H9 (cell line): ENCODE measurements around the gene SLC39A8. TPM values are rescaled to one million over a fixed set of nuclear protein-coding genes. Genes with fewer than 3 reads are reported as not detected.

Experiments used
- DNase-seq: peaks from one replicate; pipeline ENCODE4 v3.0.0-alpha.2; 2017
- H2AFZ ChIP-seq: one replicate; pipeline ENCODE4 v1.6.1; 2013; ENCODE audit warnings: mild to moderate bottlenecking, low read length, control low read depth, moderate library complexity
- H2AK5ac ChIP-seq: 2 replicates; pipeline ENCODE4 v1.6.1; 2013; ENCODE audit warnings: low read length, control low read depth, mixed read lengths; ENCODE audit not compliant: insufficient read length
- H2BK120ac ChIP-seq: one replicate; pipeline ENCODE4 v1.6.1; 2013; ENCODE audit warnings: low read depth, mild to moderate bottlenecking, low read length, control low read depth, inconsistent platforms; ENCODE audit not compliant: poor library complexity, severe bottlenecking
- H2BK12ac ChIP-seq: 2 replicates; pipeline ENCODE4 v1.6.1; 2013; ENCODE audit warnings: low read length, control low read depth, mixed read lengths, low read depth; ENCODE audit not compliant: insufficient read length
- H2BK15ac ChIP-seq: 2 replicates; pipeline ENCODE4 v1.6.1; 2013; ENCODE audit warnings: low read depth, low read length, control low read depth
- H2BK20ac ChIP-seq: one replicate; pipeline ENCODE4 v1.6.1; 2013; ENCODE audit warnings: low read depth, mild to moderate bottlenecking, low read length, control low read depth, inconsistent platforms; ENCODE audit not compliant: poor library complexity, severe bottlenecking
- H2BK5ac ChIP-seq: 2 replicates; pipeline ENCODE4 v1.6.1; 2013; ENCODE audit warnings: low read length, control low read depth, mixed read lengths; ENCODE audit not compliant: insufficient read length
- H3K14ac ChIP-seq: 2 replicates; pipeline ENCODE4 v1.6.1; 2013; ENCODE audit warnings: low read length, control low read depth; ENCODE audit not compliant: insufficient read depth
- H3K18ac ChIP-seq: 2 replicates; pipeline ENCODE4 v1.6.1; 2013; ENCODE audit warnings: low read depth, mild to moderate bottlenecking, mixed read lengths, low read length, control low read depth; ENCODE audit not compliant: insufficient read length
- H3K23ac ChIP-seq: 2 replicates; pipeline ENCODE4 v1.6.1; 2013; ENCODE audit warnings: low read length, control low read depth, mixed read lengths, low read depth; ENCODE audit not compliant: insufficient read length
- H3K23me2 ChIP-seq: 2 replicates; pipeline ENCODE4 v1.6.1; 2013; ENCODE audit warnings: low read depth, mild to moderate bottlenecking, mixed read lengths, low read length, control low read depth; ENCODE audit not compliant: insufficient read length, poor library complexity, severe bottlenecking
- H3K27ac ChIP-seq: 2 replicates; pipeline ENCODE4 v1.5.1; 2013; ENCODE audit warnings: low read length, control low read depth, mixed read lengths, low read depth; ENCODE audit not compliant: insufficient read length
- H3K27me3 ChIP-seq: 2 replicates; pipeline ENCODE4 v1.6.1; 2013; ENCODE audit warnings: low read length, control low read depth, inconsistent platforms; ENCODE audit not compliant: insufficient read depth
- H3K4ac ChIP-seq: 2 replicates; pipeline ENCODE4 v1.6.1; 2013; ENCODE audit warnings: low read depth, mild to moderate bottlenecking, control low read depth, inconsistent platforms, low read length, moderate library complexity
- H3K4me1 ChIP-seq: 2 replicates; pipeline ENCODE4 v1.6.1; 2013; ENCODE audit warnings: low read length, control low read depth, inconsistent platforms; ENCODE audit not compliant: insufficient read depth
- H3K4me2 ChIP-seq: 2 replicates; pipeline ENCODE4 v1.6.1; 2013; ENCODE audit warnings: low read length, control low read depth, mixed read lengths; ENCODE audit not compliant: insufficient read length, insufficient read depth
- H3K56ac ChIP-seq: 2 replicates; pipeline ENCODE4 v1.6.1; 2013; ENCODE audit warnings: low read depth, mild to moderate bottlenecking, mixed read lengths, low read length, control low read depth; ENCODE audit not compliant: insufficient read length
- H3K79me1 ChIP-seq: 2 replicates; pipeline ENCODE4 v1.6.1; 2013; ENCODE audit warnings: low read depth, mild to moderate bottlenecking, moderate library complexity, low read length, control low read depth, inconsistent platforms; ENCODE audit not compliant: insufficient read depth, poor library complexity, severe bottlenecking
- H3K79me2 ChIP-seq: 2 replicates; pipeline ENCODE4 v1.6.1; 2013; ENCODE audit warnings: low read length, control low read depth, inconsistent platforms; ENCODE audit not compliant: insufficient read depth
- H3K9ac ChIP-seq: 2 replicates; pipeline ENCODE4 v1.6.1; 2013; ENCODE audit warnings: low read length, control low read depth, mixed read lengths; ENCODE audit not compliant: insufficient read length; ENCODE audit errors: extremely low read depth
- H3K9me3 ChIP-seq: one replicate; pipeline ENCODE4 v1.6.1; 2013; ENCODE audit warnings: low read depth, low read length, inconsistent platforms; ENCODE audit not compliant: control insufficient read depth
- H3T11ph ChIP-seq: one replicate; pipeline ENCODE4 v1.6.1; 2013; ENCODE audit warnings: mild to moderate bottlenecking, low read length, control low read depth, inconsistent platforms
- H4K20me1 ChIP-seq: one replicate; pipeline ENCODE4 v1.6.1; 2013; ENCODE audit not compliant: control insufficient read depth, insufficient read length, insufficient read depth
- H4K5ac ChIP-seq: 2 replicates; pipeline ENCODE4 v1.6.1; 2013; ENCODE audit warnings: low read depth, mild to moderate bottlenecking, mixed read lengths, low read length, control low read depth; ENCODE audit not compliant: insufficient read length
- H4K8ac ChIP-seq: replicated peaks from 2 replicates; pipeline ENCODE4 v1.6.1; 2013; ENCODE audit warnings: low read length, control low read depth, mixed read lengths, low read depth; ENCODE audit not compliant: insufficient read length
- H4K91ac ChIP-seq: 2 replicates; pipeline ENCODE4 v1.6.1; 2013; ENCODE audit warnings: low read depth, mild to moderate bottlenecking, moderate library complexity, mixed read lengths, low read length, control low read depth; ENCODE audit not compliant: insufficient read length
- H3K27ac Mint-ChIP-seq, 3 experiments: 2 replicates in 2 of 3; 3 replicates in 1 of 3; pipeline ENCODE4 v1.8.0; 2020 to 2021; ENCODE audit warnings: mixed read lengths in 3 of 3, mild to moderate bottlenecking in 1 of 3, moderate library complexity in 1 of 3
- H3K27me3 Mint-ChIP-seq: 2 replicates; pipeline ENCODE4 v1.8.0; 2021; ENCODE audit warnings: low read depth, mild to moderate bottlenecking, moderate library complexity, mixed read lengths
- H3K36me3 Mint-ChIP-seq, 3 experiments: 2 replicates in 2 of 3; 3 replicates in 1 of 3; pipeline ENCODE4 v1.8.0; 2020 to 2021; ENCODE audit warnings: low read depth in 3 of 3, mixed read lengths in 3 of 3; ENCODE audit not compliant: insufficient read depth in 1 of 3
- H3K4me1 Mint-ChIP-seq, 2 experiments: 2 replicates each; pipeline ENCODE4 v1.8.0; 2020; ENCODE audit warnings: mixed read lengths in 2 of 2
- H3K4me3 Mint-ChIP-seq, 2 experiments: 2 replicates in 1 of 2; 3 replicates in 1 of 2; pipeline ENCODE4 v1.8.0; 2020 to 2021; ENCODE audit warnings: mild to moderate bottlenecking in 2 of 2, mixed read lengths in 2 of 2, moderate library complexity in 1 of 2
- H3K9me3 Mint-ChIP-seq, 2 experiments: 2 replicates in 1 of 2; 3 replicates in 1 of 2; pipeline ENCODE4 v1.8.0; 2020; ENCODE audit warnings: mild to moderate bottlenecking in 2 of 2, mixed read lengths in 2 of 2, moderate library complexity in 1 of 2
- WGBS: extraction: QIAGEN DNeasy Blood & Tissue Kit; methylation state at CpG from one replicate; pipeline ENCODE4 v1.1.7; 2013; ENCODE audit warnings: missing lambda C conversion rate, low lambda C conversion rate, mixed read lengths; ENCODE audit not compliant: insufficient read length; ENCODE audit errors: extremely low coverage; 5-methylcytosine and 5-hydroxymethylcytosine counted together
- total RNA-seq: library from RNA; stranded (reverse); gene quantifications from 2 replicates; pipeline ENCODE4 v1.2.1, GENCODE V29; 2021
- TF ChIP-seq, protein P1 (sequence below): fragments of 200-600 bp; sonication (generic); conservative IDR thresholded peaks from 3 replicates; pipeline ENCODE4 v1.8.0; 2021; ENCODE audit warnings: antibody characterized with exemption, mild to moderate bottlenecking

The SLC39A8 gene
- total RNA-seq, 1 experiment from 2014 or later = 11.0 TPM

DNA sequence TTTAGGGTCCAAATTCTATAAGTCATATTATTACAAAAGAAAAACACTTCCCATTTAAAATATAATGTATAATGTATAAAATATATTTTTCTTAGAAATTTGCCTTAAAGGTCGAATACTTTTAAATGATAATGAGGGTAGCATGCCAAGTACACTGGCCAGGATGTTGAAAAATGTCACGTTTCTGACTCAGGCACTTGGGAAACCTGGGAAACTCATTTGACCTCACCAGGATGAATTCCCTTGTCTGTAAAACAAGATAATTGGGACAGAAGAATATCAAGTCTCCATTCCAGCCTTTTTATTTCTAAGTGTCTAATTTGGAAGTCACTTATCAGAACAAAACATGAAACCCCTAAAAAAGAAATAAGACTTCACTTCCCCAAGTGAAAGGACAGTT lies 3.4 kb upstream of the SLC39A8 start:
- Histone ChIP-seq H4K91ac (no peak overlapping the region), H3K27ac (no peak overlapping the region), H3K79me2 (no peaks in the 10 kb centered on the region), H3K79me1 (no peaks in the 10 kb centered on the region), H4K20me1 (no peaks in the 10 kb centered on the region), H3K18ac (no peak overlapping the region), H2BK5ac (no peak overlapping the region), H2BK12ac (no peak overlapping the region), H3K56ac (no peak overlapping the region), H3K9me3 (no peaks in the 10 kb centered on the region), H2AK5ac (no peak overlapping the region), H4K8ac (no peak overlapping the region), H3K4me2 (no peak overlapping the region), H3T11ph (no peak overlapping the region), H3K23me2 (peaks cover 17% of the 10 kb centered on the region), H3K4ac (no peak overlapping the region), H3K4me1 (peaks cover 4% of the 10 kb centered on the region; the same call in 1 of the 2 replicates), H3K27me3 (peaks cover 2% of the 10 kb centered on the region; the same call in 1 of the 2 replicates), H2AFZ (no peak overlapping the region), H3K14ac (no peak overlapping the region), H2BK20ac (no peak overlapping the region), H2BK15ac (no peak overlapping the region), H3K9ac (no peak overlapping the region), H3K23ac (no peak overlapping the region), H2BK120ac (no peak overlapping the region), H4K5ac (no peak overlapping the region)
- Mint-ChIP-seq H3K27me3 (peaks cover 18% of the 10 kb centered on the region), H3K4me3 (no peak overlapping the region), H3K4me1 (peaks cover 20 to 22% of the 10 kb centered on the region in 2 experiments), H3K27ac (no peak overlapping the region), H3K36me3 (no peaks in the 10 kb centered on the region), H3K9me3 (no peaks in the 10 kb centered on the region)
- no peak for DNase-seq
- no CpG with 5 or more reads among the region's 2 CpGs for WGBS
- TF ChIP-seq, protein P1, sequence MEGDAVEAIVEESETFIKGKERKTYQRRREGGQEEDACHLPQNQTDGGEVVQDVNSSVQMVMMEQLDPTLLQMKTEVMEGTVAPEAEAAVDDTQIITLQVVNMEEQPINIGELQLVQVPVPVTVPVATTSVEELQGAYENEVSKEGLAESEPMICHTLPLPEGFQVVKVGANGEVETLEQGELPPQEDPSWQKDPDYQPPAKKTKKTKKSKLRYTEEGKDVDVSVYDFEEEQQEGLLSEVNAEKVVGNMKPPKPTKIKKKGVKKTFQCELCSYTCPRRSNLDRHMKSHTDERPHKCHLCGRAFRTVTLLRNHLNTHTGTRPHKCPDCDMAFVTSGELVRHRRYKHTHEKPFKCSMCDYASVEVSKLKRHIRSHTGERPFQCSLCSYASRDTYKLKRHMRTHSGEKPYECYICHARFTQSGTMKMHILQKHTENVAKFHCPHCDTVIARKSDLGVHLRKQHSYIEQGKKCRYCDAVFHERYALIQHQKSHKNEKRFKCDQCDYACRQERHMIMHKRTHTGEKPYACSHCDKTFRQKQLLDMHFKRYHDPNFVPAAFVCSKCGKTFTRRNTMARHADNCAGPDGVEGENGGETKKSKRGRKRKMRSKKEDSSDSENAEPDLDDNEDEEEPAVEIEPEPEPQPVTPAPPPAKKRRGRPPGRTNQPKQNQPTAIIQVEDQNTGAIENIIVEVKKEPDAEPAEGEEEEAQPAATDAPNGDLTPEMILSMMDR = no peak
